Measurements from ENCODE around the gene TRHDE.

DNA sequence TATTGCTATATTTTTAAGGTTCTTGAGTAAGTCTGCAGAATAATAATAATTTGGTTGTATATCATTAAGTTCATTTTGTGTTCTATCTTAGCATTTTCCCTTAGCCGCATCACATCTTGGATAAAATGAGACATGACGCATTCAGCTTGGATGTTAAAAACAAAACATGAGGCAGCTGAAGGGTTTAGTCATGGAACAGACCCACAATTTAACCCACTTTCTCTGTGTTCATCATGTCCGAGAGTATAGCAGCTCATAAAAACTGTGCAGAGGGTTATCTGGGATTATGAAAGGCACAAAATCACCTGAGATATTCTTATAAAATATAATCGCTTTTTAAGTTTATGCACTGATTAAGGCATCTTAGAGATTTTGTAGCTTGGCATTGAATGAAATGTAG is 219.3 kb downstream of the TRHDE start:
- TF ChIP-seq, protein P1, sequence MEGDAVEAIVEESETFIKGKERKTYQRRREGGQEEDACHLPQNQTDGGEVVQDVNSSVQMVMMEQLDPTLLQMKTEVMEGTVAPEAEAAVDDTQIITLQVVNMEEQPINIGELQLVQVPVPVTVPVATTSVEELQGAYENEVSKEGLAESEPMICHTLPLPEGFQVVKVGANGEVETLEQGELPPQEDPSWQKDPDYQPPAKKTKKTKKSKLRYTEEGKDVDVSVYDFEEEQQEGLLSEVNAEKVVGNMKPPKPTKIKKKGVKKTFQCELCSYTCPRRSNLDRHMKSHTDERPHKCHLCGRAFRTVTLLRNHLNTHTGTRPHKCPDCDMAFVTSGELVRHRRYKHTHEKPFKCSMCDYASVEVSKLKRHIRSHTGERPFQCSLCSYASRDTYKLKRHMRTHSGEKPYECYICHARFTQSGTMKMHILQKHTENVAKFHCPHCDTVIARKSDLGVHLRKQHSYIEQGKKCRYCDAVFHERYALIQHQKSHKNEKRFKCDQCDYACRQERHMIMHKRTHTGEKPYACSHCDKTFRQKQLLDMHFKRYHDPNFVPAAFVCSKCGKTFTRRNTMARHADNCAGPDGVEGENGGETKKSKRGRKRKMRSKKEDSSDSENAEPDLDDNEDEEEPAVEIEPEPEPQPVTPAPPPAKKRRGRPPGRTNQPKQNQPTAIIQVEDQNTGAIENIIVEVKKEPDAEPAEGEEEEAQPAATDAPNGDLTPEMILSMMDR (IDR thresholded peaks at IDR 0.05): no peak
- no peak for TF ChIP-seq POLR2AphosphoS5 (IDR thresholded peaks at IDR 0.05; ENCODE audit: insufficient read depth in 1 of 2, low read depth in 1 of 2)

All from vagina (tissue), 2 donors.